ENCODE measurements around the gene ERV3-1. TPM values are rescaled to one million over a fixed set of nuclear protein-coding genes. Genes with fewer than 3 reads are reported as not detected.
"Not testable (repeated sequence)": the region's sequence is repeated elsewhere in the genome, so short reads cannot be mapped to it uniquely, and the experiment has no call there.

ERV3-1 gene
- total RNA-seq, 6 experiments from 2014 or later = 2.4 to 3.5 (median 3.0) TPM

DNA sequence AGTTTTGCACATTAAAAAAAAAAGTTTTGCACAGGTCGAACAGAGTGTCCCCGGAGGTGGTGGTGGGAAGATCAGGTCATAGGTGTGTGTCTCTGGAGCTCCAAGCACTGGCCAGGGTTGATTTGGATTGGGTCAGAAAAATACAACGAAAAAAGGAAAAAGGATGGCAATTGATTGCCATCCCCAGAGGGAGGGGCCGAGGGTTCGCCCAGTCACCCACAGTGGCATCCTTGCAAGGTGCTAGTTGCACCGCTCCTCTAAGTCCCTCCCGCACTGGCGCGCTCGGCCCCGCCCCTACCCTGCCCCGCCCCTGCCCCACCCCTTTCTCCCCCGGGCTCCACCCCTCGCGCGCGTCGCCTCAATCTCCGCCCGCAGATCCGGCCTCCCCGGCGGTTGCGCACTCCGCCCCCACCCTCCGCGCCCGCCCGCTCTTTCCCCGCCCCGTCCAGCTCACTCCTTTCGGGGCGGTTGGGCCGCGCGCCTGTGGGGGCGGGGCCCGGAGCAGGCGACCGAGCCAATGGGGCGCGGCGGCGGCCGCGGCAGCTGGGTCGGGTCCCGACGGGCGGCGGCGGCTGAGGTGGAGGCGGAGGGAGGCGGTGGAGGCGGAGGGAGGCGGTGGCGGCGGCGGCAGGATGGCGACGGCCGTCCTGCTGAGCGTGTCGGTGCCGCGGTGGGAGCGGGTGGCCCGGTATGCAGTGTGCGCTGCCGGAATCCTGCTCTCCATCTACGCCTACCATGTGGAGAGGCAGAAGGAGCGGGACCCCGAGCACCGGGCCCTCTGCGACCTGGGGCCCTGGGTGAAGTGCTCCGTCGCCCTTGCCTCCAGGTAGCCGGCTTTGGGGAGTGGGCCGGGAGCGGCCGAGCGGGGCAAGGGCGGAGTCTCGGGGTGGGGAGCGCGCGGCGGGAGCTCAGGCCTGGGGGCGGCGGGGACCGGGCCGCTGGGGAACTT lies 31.5 kb upstream of the ERV3-1 start:
- peak overlapping the region; percentile 74 for H3K4me3 Mint-ChIP-seq
- H3K9me3 Mint-ChIP-seq = no peaks in the 10 kb centered on the region
- H3K27ac Mint-ChIP-seq = no peak overlapping the region
- peaks cover 2% of the 10 kb centered on the region; the same call in 1 of the 2 replicates for H3K27me3 Mint-ChIP-seq (ENCODE audit: insufficient read depth)
- H3K36me3 Mint-ChIP-seq (ENCODE audit: low read depth) = no peaks in the 10 kb centered on the region
- TF ChIP-seq, protein P1, sequence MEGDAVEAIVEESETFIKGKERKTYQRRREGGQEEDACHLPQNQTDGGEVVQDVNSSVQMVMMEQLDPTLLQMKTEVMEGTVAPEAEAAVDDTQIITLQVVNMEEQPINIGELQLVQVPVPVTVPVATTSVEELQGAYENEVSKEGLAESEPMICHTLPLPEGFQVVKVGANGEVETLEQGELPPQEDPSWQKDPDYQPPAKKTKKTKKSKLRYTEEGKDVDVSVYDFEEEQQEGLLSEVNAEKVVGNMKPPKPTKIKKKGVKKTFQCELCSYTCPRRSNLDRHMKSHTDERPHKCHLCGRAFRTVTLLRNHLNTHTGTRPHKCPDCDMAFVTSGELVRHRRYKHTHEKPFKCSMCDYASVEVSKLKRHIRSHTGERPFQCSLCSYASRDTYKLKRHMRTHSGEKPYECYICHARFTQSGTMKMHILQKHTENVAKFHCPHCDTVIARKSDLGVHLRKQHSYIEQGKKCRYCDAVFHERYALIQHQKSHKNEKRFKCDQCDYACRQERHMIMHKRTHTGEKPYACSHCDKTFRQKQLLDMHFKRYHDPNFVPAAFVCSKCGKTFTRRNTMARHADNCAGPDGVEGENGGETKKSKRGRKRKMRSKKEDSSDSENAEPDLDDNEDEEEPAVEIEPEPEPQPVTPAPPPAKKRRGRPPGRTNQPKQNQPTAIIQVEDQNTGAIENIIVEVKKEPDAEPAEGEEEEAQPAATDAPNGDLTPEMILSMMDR (IDR thresholded peaks at IDR 0.05) = peak; percentile 42
- H3K4me1 Mint-ChIP-seq (ENCODE audit: low read depth) = peaks cover 25% of the 10 kb centered on the region
- peak; percentile 87 for DNase-seq

DNA sequence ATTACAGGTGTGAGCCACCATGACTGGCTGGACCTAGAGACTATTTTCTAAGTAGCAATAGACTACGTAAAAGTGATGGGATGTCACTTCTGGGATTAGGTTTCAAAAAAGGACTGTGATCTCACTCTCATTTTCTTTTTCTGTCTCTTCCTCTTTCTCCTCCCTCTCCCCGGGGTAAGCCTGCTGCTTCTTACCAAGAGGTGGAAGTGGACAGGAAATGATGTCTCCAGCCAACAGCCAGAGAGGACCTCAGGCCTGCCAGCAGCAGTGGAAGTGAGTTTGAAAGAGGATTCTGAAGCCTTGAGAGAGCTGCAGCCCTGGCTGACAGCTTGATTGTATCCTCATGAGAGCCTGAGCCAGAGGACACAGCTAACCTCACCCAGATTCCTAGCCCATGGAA lies 30.0 kb upstream of the ERV3-1 start:
- not testable (repeated sequence) for H3K9me3 Mint-ChIP-seq; H3K27me3 Mint-ChIP-seq (ENCODE audit: insufficient read depth); H3K4me3 Mint-ChIP-seq

DNA sequence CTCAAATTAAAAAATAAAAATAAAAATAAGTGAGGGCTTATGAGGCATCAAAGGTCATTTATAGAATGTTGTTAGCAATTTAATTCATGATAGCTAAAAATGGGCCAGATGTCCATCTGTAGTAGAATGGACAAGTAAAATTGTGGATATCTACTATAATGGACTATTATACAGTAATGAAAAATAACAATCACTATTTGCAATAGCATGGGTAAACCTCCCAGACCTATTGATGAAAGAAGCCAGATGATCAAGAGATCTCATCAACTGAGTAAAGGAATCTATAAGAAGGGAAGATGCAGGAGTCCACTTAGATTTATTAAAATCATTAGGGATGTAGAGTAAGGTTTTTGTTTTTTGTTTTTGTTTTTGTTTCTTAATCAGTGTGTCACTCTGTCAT lies 29.0 kb upstream of the ERV3-1 start:
- H3K27ac Mint-ChIP-seq; H3K4me3 Mint-ChIP-seq; DNase-seq; H3K36me3 Mint-ChIP-seq (ENCODE audit: low read depth); H3K9me3 Mint-ChIP-seq; H3K27me3 Mint-ChIP-seq (ENCODE audit: insufficient read depth): not testable (repeated sequence)
- peaks cover 25% of the 10 kb centered on the region for H3K4me1 Mint-ChIP-seq (ENCODE audit: low read depth)

More for the DNA sequence above, 30.0 kb upstream of the ERV3-1 start:
- not testable (repeated sequence) for H3K36me3 Mint-ChIP-seq (ENCODE audit: low read depth); H3K27ac Mint-ChIP-seq; DNase-seq
- peaks cover 25% of the 10 kb centered on the region for H3K4me1 Mint-ChIP-seq (ENCODE audit: low read depth)

DNA sequence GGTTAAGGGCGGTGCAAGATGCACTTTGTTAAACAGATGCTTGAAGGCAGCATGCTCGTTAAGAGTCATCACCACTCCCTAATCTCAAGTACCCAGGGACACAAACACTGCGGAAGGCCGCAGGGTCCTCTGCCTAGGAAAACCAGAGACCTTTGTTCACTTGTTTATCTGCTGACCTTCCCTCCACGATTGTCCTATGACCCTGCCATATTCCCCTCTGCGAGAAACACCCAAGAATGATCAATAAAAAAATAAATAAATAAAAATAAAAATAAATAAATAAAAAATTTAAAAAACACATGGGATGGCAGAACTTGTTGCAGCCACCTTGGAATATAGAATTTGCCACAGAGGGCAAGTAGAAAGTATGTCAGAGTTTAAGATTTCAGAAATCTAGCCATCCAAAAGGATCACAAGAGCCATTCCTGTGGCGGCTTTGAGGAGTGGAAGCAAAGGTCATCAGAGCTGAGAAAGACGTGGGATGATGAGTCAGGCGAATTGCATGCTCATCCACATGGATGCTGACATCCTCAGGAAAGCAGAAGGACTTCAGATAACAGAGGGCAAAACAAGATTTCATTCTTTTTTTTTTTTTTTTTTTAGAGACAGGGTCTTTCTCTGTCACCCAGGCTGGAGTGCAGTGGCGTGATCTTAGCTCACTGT lies 27.8 kb upstream of the ERV3-1 start:
- H3K27ac Mint-ChIP-seq = peak overlapping the region; percentile 42; the same call in 1 of the 2 replicates
- H3K4me1 Mint-ChIP-seq (ENCODE audit: low read depth) = peaks cover 17% of the 10 kb centered on the region
- H3K9me3 Mint-ChIP-seq; H3K27me3 Mint-ChIP-seq (ENCODE audit: insufficient read depth); H3K36me3 Mint-ChIP-seq (ENCODE audit: low read depth); H3K4me3 Mint-ChIP-seq: not testable (repeated sequence)
- DNase-seq = peak; percentile 8

DNA sequence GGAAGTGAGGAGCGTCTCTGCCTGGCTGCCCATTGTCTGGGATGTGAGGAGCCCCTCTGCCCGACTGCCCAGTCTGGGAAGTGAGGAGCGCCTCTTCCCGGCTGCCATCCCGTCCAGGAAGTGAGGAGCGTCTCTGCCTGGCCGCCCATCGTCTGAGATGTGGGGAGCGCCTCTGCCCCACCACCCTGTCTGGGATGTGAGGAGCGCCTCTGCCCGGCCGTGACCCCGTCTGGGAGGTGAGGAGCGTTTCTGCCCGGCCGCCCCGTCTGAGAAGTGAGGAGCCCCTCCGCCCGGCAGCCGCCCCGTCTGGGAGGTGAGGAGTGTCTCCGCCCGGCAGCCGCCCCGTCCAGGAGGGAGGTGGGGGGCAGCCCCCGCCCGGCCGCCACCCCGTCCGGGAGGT lies 26.9 kb upstream of the ERV3-1 start:
- not testable (repeated sequence) for H3K36me3 Mint-ChIP-seq (ENCODE audit: low read depth); H3K27ac Mint-ChIP-seq; H3K9me3 Mint-ChIP-seq; H3K27me3 Mint-ChIP-seq (ENCODE audit: insufficient read depth); H3K4me3 Mint-ChIP-seq; DNase-seq
- peaks cover 13% of the 10 kb centered on the region for H3K4me1 Mint-ChIP-seq (ENCODE audit: low read depth)

DNA sequence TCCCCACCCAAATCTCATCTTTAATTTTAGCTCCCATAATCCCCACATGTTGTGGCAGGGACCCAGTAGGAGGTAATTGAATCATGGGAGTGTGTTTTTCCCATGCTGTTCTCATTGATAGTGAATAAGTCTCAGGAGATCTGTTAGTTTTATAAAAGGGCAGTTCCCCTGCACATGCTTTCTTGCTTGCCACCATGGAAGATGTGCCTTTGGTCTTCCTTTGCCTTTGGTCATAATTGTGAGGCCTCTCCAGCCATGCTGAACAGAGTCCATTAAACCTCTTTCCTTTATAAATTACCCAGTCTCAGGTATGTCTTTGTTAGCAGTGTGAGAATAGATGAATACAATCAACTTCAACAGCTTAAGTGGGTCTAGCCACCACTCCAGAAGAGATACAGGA lies 18.5 kb upstream of the ERV3-1 start:
- H3K4me3 Mint-ChIP-seq; H3K9me3 Mint-ChIP-seq; H3K4me1 Mint-ChIP-seq (ENCODE audit: low read depth); DNase-seq; H3K27me3 Mint-ChIP-seq (ENCODE audit: insufficient read depth); H3K27ac Mint-ChIP-seq; H3K36me3 Mint-ChIP-seq (ENCODE audit: low read depth): not testable (repeated sequence)

DNA sequence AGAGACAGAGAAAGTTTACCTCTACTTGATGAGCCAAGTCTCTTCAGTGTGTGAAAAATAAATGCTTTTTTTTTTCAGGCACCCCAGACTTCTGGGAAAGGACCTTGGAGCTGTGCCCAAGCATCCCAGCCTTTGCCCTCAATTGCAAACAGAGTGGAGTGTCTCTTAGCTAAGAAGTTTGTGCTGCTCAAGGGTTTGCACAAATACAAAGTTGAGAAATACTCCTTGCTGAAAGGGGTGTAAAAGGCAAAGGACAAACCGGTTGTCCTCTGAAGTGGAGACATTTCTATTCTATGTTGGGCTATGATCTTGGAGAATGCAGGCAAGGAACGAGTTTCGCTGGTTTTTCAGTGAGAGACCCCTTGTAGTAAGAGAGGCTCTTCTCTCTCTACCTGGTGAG lies 14.5 kb upstream of the ERV3-1 start:
- not testable (repeated sequence) for H3K4me3 Mint-ChIP-seq; H3K4me1 Mint-ChIP-seq (ENCODE audit: low read depth); DNase-seq; H3K9me3 Mint-ChIP-seq; H3K36me3 Mint-ChIP-seq (ENCODE audit: low read depth); H3K27ac Mint-ChIP-seq; H3K27me3 Mint-ChIP-seq (ENCODE audit: insufficient read depth)

DNA sequence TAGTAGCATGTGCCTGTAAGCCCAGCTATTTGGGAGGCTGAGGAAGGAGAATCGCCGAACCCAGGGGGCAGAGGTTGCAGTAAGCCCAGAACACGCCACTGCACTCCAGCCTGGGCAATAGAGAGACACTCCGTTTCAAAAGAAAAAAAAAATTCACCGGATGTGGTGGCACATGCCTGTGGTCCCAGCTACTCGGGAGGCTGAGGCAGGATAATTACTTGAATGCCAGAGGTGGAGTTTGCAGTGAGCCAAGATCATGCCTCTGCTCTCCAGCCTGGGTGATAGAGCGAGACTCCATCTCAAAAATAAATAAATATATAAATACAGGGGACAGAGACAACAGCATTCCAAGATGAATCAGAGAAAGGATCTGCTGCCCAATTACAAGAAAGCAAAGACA lies 3.4 kb upstream of the ERV3-1 start:
- peaks cover 21% of the 10 kb centered on the region for H3K4me1 Mint-ChIP-seq (ENCODE audit: low read depth)
- not testable (repeated sequence) for DNase-seq; H3K4me3 Mint-ChIP-seq; H3K36me3 Mint-ChIP-seq (ENCODE audit: low read depth); H3K9me3 Mint-ChIP-seq; H3K27ac Mint-ChIP-seq; H3K27me3 Mint-ChIP-seq (ENCODE audit: insufficient read depth)

DNA sequence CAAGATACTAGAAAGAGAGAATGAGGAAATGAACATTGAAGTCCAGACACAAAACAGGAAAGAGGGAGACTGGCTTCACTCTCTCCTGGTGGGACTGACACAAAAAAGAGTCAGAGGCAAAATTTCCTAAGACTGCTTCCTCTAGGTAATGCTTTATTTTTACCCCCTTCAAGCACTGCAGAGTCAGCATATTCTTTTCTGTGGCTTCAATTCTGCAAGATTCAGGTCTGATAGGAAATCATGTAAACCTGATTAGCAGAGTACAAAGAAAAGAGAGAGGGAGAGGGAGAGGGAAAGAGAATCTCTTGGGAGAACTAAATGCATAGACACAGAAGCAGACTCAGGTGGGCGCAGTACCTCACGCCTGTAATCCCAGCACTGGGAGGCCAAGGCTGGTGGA lies 2.9 kb upstream of the ERV3-1 start:
- H3K36me3 Mint-ChIP-seq (ENCODE audit: low read depth); DNase-seq; H3K27ac Mint-ChIP-seq; H3K9me3 Mint-ChIP-seq; H3K27me3 Mint-ChIP-seq (ENCODE audit: insufficient read depth); H3K4me3 Mint-ChIP-seq: not testable (repeated sequence)
- H3K4me1 Mint-ChIP-seq (ENCODE audit: low read depth) = peaks cover 23% of the 10 kb centered on the region

DNA sequence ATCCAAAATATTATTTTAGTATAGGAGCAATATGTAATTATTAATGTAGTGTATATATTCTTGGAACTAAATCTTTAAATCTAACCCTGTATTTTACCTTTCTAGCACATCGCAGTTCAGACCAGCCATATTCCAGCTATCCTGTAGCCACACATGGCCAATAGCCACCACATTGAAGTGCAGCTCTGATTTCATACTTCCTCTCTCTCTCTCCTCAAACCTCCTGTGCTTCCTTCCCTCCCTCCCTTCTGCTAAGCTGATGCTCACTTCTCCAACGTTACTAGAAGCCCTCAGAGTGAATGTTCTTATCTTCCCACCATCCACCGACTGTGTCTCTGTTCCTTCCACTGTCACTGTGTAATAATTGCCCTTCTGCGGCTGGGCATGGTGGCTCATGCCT lies 549 bp upstream of the ERV3-1 start:
- peaks cover 25% of the 10 kb centered on the region for H3K36me3 Mint-ChIP-seq (ENCODE audit: low read depth)
- DNase-seq; H3K27me3 Mint-ChIP-seq (ENCODE audit: insufficient read depth); H3K27ac Mint-ChIP-seq; H3K9me3 Mint-ChIP-seq: not testable (repeated sequence)
- H3K4me1 Mint-ChIP-seq (ENCODE audit: low read depth) = peaks cover 29% of the 10 kb centered on the region
- peak overlapping the region; percentile 98; the same call in 1 of the 2 replicates for H3K4me3 Mint-ChIP-seq

All from HFFc6 (cell line).